Measurements from ENCODE around the gene WDHD1.

Gene WDHD1

DNA sequence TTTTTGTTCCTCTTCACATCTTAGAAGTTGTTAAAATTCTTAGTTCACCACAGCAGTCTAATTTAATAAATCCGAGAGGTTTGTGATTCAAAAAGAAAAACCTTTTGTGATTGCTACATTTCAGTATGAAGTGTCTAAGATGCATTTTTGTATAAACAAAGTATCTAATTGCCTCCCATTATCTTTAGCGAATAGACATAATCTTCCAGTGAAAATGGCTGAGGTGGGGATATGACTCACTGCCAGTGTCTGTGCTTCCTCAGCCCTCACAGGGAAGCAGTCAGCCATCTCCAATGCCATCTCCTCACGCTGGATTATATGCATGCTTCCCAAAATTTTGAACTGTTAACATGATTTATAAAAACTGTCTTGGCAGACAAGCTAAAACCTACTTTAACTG lies 131.9 kb downstream of the WDHD1 start:
- Histone ChIP-seq H3K27ac (ENCODE audit: low read length) (no peak overlapping the region), H3K9me3 (ENCODE audit: control insufficient read depth in 2 of 2, low read length in 2 of 2) (no peaks in the 10 kb centered on the region), H3K4me1 (ENCODE audit: control insufficient read depth, insufficient read depth, low read length) (no peaks in the 10 kb centered on the region), H3K36me3 (ENCODE audit: control insufficient read depth in 2 of 2, insufficient read depth in 2 of 2, low read length in 2 of 2) (no peaks in the 10 kb centered on the region), H3K4me3 (ENCODE audit: low read length in 2 of 2) (no peak overlapping the region), H3K27me3 (ENCODE audit: control insufficient read depth in 1 of 2, insufficient read depth in 2 of 2, low read length in 2 of 2) (peaks cover 0 to 3% of the 10 kb centered on the region in 2 donors), H3K9ac (ENCODE audit: low read length in 2 of 2) (no peak overlapping the region)

DNA sequence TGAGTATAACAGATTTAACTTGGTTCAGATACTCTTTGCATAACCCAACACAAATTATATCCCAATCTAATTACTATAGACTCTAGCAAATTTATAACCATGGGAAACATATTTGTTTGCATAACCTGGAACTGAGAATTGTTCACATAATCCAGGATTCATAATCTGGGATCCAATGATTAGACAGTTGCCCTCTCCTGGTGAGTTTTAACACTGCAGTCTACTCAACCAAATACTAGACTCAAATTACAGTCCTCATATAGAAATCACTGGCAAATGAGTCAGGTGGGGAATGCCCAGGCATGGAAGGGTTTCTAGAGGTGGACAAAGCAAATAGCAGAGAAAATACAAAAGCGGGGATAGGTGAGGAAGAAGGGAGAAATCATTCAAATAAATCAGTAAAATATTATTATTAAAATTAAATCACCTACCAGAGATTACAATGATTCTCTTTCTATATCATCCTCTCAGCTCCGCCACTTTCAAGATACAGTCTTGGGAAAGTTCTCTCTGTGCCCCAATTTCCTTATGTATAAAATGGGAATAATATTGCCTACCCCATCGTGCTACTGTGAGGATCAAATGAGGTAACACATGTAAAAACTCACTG lies 133.6 kb downstream of the WDHD1 start:
- H3K36me3 ChIP-seq (ENCODE audit: control insufficient read depth in 2 of 2, insufficient read depth in 2 of 2, low read length in 2 of 2): no peaks in the 10 kb centered on the region
- no peak overlapping the region for H3K4me3 ChIP-seq (ENCODE audit: low read length in 2 of 2)
- peaks cover 0 to 3% of the 10 kb centered on the region in 2 donors for H3K27me3 ChIP-seq (ENCODE audit: control insufficient read depth in 1 of 2, insufficient read depth in 2 of 2, low read length in 2 of 2)
- H3K4me1 ChIP-seq (ENCODE audit: control insufficient read depth, insufficient read depth, low read length): no peaks in the 10 kb centered on the region
- H3K9me3 ChIP-seq (ENCODE audit: control insufficient read depth in 2 of 2, low read length in 2 of 2): no peaks in the 10 kb centered on the region
- no peak overlapping the region for H3K9ac ChIP-seq (ENCODE audit: low read length in 2 of 2)
- H3K27ac ChIP-seq (ENCODE audit: low read length): no peak overlapping the region

- Histone ChIP-seq H3K27me3 (ENCODE audit: control insufficient read depth in 1 of 2, insufficient read depth in 2 of 2, low read length in 2 of 2) (no peaks in the 10 kb centered on the region), H3K9me3 (ENCODE audit: control insufficient read depth in 2 of 2, low read length in 2 of 2) (no peaks in the 10 kb centered on the region), H3K27ac (ENCODE audit: low read length) (no peak overlapping the region), H3K4me1 (ENCODE audit: control insufficient read depth, insufficient read depth, low read length) (no peaks in the 10 kb centered on the region), H3K9ac (ENCODE audit: low read length in 2 of 2) (no peak overlapping the region), H3K4me3 (ENCODE audit: low read length in 2 of 2) (no peak overlapping the region), H3K36me3 (ENCODE audit: control insufficient read depth in 2 of 2, insufficient read depth in 2 of 2, low read length in 2 of 2) (no peaks in the 10 kb centered on the region)
These were observed 135.2 kb downstream of the WDHD1 start for GRCh38 chr14:54891471-54892245.

DNA sequence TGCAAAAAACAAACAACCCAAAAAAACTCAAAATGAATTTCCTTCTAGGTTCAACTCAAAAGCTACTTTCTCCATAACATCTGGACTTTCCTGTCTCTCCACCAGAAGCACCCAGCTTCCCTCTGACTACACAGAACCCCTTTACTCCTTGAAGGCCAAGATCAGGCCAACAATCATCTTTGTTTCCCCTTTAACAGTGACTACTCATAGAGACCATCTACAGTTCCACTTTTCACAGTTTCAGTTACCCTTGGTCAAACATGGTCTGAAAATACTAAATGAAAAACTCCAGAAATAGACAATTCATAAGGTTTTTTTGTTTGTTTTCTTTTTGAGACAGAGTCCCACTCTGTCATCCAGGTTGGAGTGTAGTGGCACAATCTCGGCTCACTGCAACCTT lies 136.1 kb downstream of the WDHD1 start:
- no peak overlapping the region for H3K27ac ChIP-seq (ENCODE audit: low read length)

DNA sequence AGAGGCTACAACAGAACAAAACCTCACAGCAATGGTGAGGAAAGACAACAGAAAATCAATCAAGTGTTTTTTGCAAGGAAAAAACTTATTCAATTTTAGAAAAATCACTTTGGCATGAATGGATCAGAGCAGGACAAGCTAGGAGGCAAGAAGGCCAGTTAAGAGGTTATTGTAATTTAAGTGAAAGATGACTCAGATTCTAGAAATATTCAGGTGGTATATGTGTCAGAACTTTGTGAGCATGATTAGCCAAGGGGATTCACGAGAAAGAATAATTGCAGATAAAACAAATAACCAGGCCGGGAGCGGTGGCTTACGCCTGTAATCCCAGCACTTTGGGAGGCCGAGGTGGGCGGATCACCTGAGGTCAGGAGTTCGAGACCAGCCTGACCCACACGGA lies 137.0 kb downstream of the WDHD1 start:
- H3K9me3 ChIP-seq (ENCODE audit: control insufficient read depth in 2 of 2, low read length in 2 of 2): no peaks in the 10 kb centered on the region
- no peaks in the 10 kb centered on the region for H3K27me3 ChIP-seq (ENCODE audit: control insufficient read depth in 1 of 2, insufficient read depth in 2 of 2, low read length in 2 of 2)
- H3K27ac ChIP-seq (ENCODE audit: low read length): no peak overlapping the region
- H3K36me3 ChIP-seq (ENCODE audit: control insufficient read depth in 2 of 2, insufficient read depth in 2 of 2, low read length in 2 of 2): no peaks in the 10 kb centered on the region
- no peak overlapping the region for H3K9ac ChIP-seq (ENCODE audit: low read length in 2 of 2)
- H3K4me3 ChIP-seq (ENCODE audit: low read length in 2 of 2): no peak overlapping the region
- no peaks in the 10 kb centered on the region for H3K4me1 ChIP-seq (ENCODE audit: control insufficient read depth, insufficient read depth, low read length)

More for the DNA sequence above, 136.1 kb downstream of the WDHD1 start:
- no peaks in the 10 kb centered on the region for H3K27me3 ChIP-seq (ENCODE audit: control insufficient read depth in 1 of 2, insufficient read depth in 2 of 2, low read length in 2 of 2)
- H3K9ac ChIP-seq (ENCODE audit: low read length in 2 of 2): no peak overlapping the region
- no peaks in the 10 kb centered on the region for H3K4me1 ChIP-seq (ENCODE audit: control insufficient read depth, insufficient read depth, low read length)
- no peak overlapping the region for H3K4me3 ChIP-seq (ENCODE audit: low read length in 2 of 2)
- no peaks in the 10 kb centered on the region for H3K36me3 ChIP-seq (ENCODE audit: control insufficient read depth in 2 of 2, insufficient read depth in 2 of 2, low read length in 2 of 2)
- H3K9me3 ChIP-seq (ENCODE audit: control insufficient read depth in 2 of 2, low read length in 2 of 2): no peaks in the 10 kb centered on the region
